Activated T-helper 17 cell treated with anti-CD3 and anti-CD28 coated beads, Interleukin-2, amount 50 U/mL, for 72 hours (primary cell): ENCODE measurements around the gene ARAF. TPM values are rescaled to one million over a fixed set of nuclear protein-coding genes. Genes with fewer than 3 reads are reported as not detected.

ENCODE experiments used
- ATAC-seq: fragments of 150-1000 bp; cut with Tn5 transposase; replicated peaks from 2 replicates; pipeline ENCODE4 v1.10.0; 2021; ENCODE audit warnings: mild to moderate bottlenecking, moderate library complexity
- H3K27ac Mint-ChIP-seq: one replicate; pipeline ENCODE4 v1.8.0; 2022; ENCODE audit warnings: mixed read lengths
- H3K27me3 Mint-ChIP-seq: one replicate; pipeline ENCODE4 v1.8.0; 2022; ENCODE audit warnings: mixed read lengths
- H3K36me3 Mint-ChIP-seq: one replicate; pipeline ENCODE4 v1.8.0; 2022; ENCODE audit warnings: low read depth, mild to moderate bottlenecking, mixed read lengths
- H3K4me1 Mint-ChIP-seq: one replicate; pipeline ENCODE4 v1.8.0; 2022; ENCODE audit warnings: mixed read lengths
- H3K4me3 Mint-ChIP-seq: one replicate; pipeline ENCODE4 v1.8.0; 2022; ENCODE audit warnings: mild to moderate bottlenecking, mixed read lengths
- H3K9me3 Mint-ChIP-seq: one replicate; pipeline ENCODE4 v1.8.0; 2022; ENCODE audit warnings: mixed read lengths
- total RNA-seq, 2 donors: library from RNA; stranded (reverse); gene quantifications; one replicate each; pipeline ENCODE4 v1.2.3, GENCODE V29; 2022

ARAF gene
- total RNA-seq, 2 donors from 2014 or later, result 74.8 to 75.5 TPM

DNA sequence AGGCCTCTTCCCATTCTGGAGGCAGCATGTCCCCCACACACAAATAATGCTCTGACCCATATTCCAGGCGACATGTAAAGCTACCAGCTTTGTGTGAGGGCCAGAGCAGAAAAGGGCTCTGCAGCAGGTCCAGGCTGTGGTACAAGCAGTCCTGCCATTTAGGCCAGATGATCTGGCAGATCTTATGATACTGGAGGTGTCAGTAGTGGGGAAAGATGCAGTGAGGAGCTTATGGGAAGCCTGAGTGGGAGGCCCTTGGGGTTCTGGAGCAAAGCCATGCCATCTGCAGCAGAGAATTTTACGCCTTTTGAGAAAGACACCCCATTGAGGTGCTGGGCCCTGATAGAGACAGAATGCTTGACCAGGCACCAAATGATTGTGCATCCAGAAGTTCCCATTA is 50.9 kb downstream of the ARAF start:
- Mint-ChIP-seq H3K4me3 (no peak overlapping the region), H3K27me3 (no peaks in the 10 kb centered on the region), H3K9me3 (no peaks in the 10 kb centered on the region), H3K36me3 (no peaks in the 10 kb centered on the region), H3K27ac (no peak overlapping the region), H3K4me1 (no peaks in the 10 kb centered on the region)
- ATAC-seq, result no peak

DNA sequence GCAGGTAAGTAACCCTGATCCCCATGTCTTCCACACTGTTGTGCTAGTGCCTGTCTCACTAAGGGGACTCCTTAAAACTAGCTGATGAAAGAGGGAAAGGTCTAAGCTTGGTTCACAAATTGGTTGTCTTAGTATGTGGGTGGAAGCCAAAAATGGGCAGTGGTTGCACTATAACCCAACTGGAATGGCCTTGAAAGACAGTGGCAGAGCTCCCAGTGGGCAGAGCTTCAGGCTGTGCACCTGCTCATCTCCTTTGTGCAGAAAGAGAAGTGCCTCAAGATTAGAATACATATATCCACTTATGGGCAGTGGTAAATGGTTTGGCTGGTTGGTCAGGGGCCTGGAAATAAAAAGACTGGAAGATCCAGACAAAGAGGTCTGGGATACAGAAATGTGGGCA is 51.4 kb downstream of the ARAF start:
- Mint-ChIP-seq H3K4me3 (no peak overlapping the region), H3K4me1 (no peaks in the 10 kb centered on the region), H3K27ac (no peak overlapping the region), H3K9me3 (no peaks in the 10 kb centered on the region), H3K36me3 (no peaks in the 10 kb centered on the region), H3K27me3 (no peaks in the 10 kb centered on the region)
- ATAC-seq, result no peak

DNA sequence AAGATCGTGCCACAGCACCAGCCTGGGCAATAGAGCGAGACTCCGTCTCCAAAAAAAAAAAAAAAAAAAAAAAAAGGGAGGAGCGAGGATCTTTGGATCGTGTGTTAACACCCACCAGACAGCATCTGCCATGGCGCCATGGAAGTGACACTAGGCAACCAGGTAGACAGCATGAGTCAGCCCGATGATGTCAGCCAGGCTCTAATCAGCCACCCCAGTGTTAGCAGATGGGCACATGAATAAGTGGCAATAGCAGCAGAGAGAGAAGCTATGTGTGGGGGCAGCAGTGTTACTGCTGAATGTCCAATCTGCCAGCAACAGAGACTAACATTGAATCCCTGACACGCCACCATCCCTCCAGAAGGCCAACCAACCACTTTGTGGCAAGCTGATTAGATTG is 52.1 kb downstream of the ARAF start:
- no peak for ATAC-seq
- Mint-ChIP-seq H3K27me3 (no peaks in the 10 kb centered on the region), H3K4me1 (no peaks in the 10 kb centered on the region), H3K36me3 (no peaks in the 10 kb centered on the region), H3K4me3 (no peak overlapping the region), H3K9me3 (no peaks in the 10 kb centered on the region), H3K27ac (no peak overlapping the region)

DNA sequence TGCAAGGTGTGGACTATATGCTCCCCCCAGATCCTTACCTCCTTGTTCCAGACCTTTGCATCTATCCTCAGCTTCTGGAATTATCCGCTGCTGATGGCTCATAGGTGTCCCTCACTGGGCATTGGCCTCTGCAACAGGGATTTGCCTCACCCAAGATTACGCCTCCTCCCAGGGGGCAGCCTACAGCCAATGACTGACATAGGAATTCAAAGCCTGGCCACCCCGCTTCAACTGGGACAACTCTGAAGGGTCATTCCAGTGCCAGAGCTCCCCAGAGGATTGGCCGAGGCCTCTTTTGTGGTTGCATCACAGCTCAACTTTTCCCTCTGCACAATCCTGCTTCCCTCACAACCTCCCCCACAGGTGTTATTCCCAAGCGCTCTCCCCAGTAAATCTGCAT is 53.6 kb downstream of the ARAF start:
- Mint-ChIP-seq H3K36me3 (no peaks in the 10 kb centered on the region), H3K27ac (no peak overlapping the region), H3K9me3 (no peaks in the 10 kb centered on the region), H3K4me3 (no peak overlapping the region), H3K27me3 (no peaks in the 10 kb centered on the region), H3K4me1 (no peaks in the 10 kb centered on the region)
- no peak for ATAC-seq

DNA sequence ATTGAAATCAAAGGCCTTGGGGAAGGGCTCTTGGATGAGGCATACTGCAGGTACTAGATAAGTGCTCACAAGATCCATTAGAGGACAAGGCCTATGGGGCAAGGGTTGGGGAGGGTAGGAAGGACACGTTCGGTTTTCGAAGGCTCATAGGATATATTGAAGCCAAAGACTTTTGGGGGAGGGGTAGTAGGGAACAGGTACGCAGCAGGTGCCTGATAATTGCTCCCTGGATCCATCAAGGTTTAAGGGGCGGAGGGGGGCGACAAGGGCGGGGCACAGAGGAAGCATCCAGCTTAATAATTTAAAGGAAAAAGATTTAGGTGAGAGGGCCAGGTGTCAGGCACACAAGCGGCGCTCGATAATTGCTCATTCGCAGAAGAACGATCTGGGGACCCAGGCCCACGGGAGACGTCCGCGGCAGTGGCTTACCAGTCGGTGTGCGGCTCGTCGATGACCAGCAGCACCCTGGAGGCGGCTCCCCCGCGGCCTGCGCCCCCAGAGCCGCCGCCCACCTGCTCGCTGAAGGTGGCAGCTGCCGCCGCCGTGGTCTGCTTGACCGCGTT is 58.0 kb downstream of the ARAF start:
- Mint-ChIP-seq H3K9me3 (no peaks in the 10 kb centered on the region), H3K27ac (peak overlapping the region; percentile 22), H3K4me1 (no peaks in the 10 kb centered on the region), H3K36me3 (no peaks in the 10 kb centered on the region), H3K27me3 (no peaks in the 10 kb centered on the region), H3K4me3 (peak overlapping the region; percentile 75)
- ATAC-seq, result no peak

DNA sequence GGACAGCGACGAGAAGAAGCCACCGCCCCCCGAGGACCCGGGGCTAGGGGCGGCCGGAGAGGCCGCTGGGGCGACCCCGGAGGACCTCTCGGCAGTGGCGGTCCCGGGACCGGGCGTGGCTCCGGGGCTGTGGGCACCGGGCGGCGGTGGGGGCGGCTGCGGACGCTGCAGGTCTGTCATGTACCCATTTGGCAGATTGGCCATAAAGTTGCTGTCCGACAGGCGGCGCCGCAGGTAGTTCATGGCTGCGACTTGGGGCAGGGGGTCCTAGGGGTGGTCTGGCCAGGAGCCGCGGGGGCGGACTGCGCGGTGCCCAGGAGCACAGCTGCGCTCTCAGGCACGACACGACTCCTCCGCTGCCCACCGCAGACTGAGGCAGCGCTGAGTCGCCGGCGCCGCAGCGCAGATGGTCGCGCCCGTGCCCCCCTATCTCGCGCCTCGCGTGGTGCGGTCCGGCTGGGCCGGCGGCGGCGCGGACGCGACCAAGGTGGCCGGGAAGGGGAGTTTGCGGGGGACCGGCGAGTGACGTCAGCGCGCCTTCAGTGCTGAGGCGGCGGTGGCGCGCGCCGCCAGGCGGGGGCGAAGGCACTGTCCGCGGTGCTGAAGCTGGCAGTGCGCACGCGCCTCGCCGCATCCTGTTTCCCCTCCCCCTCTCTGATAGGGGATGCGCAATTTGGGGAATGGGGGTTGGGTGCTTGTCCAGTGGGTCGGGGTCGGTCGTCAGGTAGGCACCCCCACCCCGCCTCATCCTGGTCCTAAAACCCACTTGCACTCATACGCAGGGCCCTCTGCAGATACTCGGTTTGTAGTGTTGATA is 58.7 kb downstream of the ARAF start, which contains the start of gene SYN1:
SYN1 (minus strand) TSS at position 372 of the 817 bp plus-strand sequence; CDS start at position 243, 129 bp downstream.
- Mint-ChIP-seq H3K4me1 (no peaks in the 10 kb centered on the region), H3K4me3 (peak within 1 kb of the TSS; percentile 75), H3K36me3 (no peaks in the 10 kb centered on the region), H3K9me3 (no peaks in the 10 kb centered on the region), H3K27ac (peak within 1 kb of the TSS; percentile 22), H3K27me3 (no peaks in the 10 kb centered on the region)
- peak; percentile 85 for ATAC-seq

DNA sequence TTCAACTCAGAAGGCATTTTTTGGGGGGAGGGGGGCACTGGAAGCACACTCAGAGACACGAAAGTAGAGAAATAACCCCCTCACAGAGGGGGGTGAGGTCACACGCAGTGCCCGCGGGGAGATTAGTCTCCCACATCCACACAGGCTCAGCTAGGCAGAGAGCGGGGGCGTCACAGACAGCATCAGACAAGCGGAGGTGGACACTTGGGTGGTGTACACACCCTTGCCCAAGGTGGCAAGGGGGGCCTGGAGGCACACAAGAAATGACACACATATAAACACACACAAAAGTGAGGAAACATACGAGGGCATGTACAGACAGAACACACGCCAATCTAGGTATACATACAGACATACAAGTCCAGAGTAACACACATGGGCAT is 59.3 kb downstream of the ARAF start:
- Mint-ChIP-seq H3K9me3 (no peaks in the 10 kb centered on the region), H3K4me3 (peak overlapping the region; percentile 26)
- ATAC-seq, result no peak

More for the DNA sequence above, 59.3 kb downstream of the ARAF start:
- Mint-ChIP-seq H3K27me3 (no peaks in the 10 kb centered on the region), H3K4me1 (no peaks in the 10 kb centered on the region), H3K27ac (no peak overlapping the region), H3K36me3 (no peaks in the 10 kb centered on the region)

Other genes starting within 250 kb of the ARAF start
- gene ZNF157, start 190.6 kb upstream of the ARAF start, total RNA-seq, result 1 to 10 TPM in 1 of 2 donors, under 1 TPM in 1; 0.71 to 3.1 TPM
- 10 to 100 TPM; 10.5 to 12.2 TPM for gene ZNF41, start 78.0 kb upstream of the ARAF start, total RNA-seq
- 100 to 1,000 TPM in 1 of 2 donors, 10 to 100 TPM in 1; 56.1 to 302 TPM for gene TIMP1, start 21.2 kb downstream of the ARAF start, total RNA-seq
- gene SYN1, start 58.7 kb downstream of the ARAF start, total RNA-seq, result 1 to 10 TPM; 1.0 to 4.3 TPM
- gene CFP, start 68.7 kb downstream of the ARAF start, total RNA-seq, result 1 to 10 TPM; 3.2 to 7.6 TPM
- 10 to 100 TPM; 77.8 to 95.9 TPM for gene ELK1, start 89.4 kb downstream of the ARAF start, total RNA-seq
- 100 to 1,000 TPM; 127 to 156 TPM for gene UXT, start 98.0 kb downstream of the ARAF start, total RNA-seq